ENCODE measurements around the gene ADAM12. TPM values are rescaled to one million over a fixed set of nuclear protein-coding genes. Genes with fewer than 3 reads are reported as not detected.

The ADAM12 gene
- total RNA-seq, 1 donor from 2014 or later: 8.0 TPM

GRCh38 chr10:126124668-126125349, 263.5 kb downstream of the ADAM12 start:
- Histone ChIP-seq H3K36me3 (no peaks in the 10 kb centered on the region), H3K9me3 (ENCODE audit: low read depth) (no peaks in the 10 kb centered on the region), H3K79me2 (ENCODE audit: low read depth) (no peaks in the 10 kb centered on the region), H4K20me1 (ENCODE audit: low read depth) (no peaks in the 10 kb centered on the region), H3K4me1 (peaks cover 7% of the 10 kb centered on the region), H3F3A (ENCODE audit: low read depth) (no peaks in the 10 kb centered on the region), H2AFZ (replicated peaks) (no peak overlapping the region), H3K9ac (no peak overlapping the region), H3K4me3 (no peak overlapping the region), H3K4me2 (no peak overlapping the region), H3K27ac (no peak overlapping the region), H3K27me3 (no peaks in the 10 kb centered on the region)
- peak overlapping the region; percentile 19 for H3K27ac Mint-ChIP-seq
- H3K4me1 Mint-ChIP-seq: peaks cover 19% of the 10 kb centered on the region
- DNase-seq (ENCODE audit: low spot score): no peak
- H3K9me3 Mint-ChIP-seq: peaks cover 2% of the 10 kb centered on the region
- TF ChIP-seq, protein P1, sequence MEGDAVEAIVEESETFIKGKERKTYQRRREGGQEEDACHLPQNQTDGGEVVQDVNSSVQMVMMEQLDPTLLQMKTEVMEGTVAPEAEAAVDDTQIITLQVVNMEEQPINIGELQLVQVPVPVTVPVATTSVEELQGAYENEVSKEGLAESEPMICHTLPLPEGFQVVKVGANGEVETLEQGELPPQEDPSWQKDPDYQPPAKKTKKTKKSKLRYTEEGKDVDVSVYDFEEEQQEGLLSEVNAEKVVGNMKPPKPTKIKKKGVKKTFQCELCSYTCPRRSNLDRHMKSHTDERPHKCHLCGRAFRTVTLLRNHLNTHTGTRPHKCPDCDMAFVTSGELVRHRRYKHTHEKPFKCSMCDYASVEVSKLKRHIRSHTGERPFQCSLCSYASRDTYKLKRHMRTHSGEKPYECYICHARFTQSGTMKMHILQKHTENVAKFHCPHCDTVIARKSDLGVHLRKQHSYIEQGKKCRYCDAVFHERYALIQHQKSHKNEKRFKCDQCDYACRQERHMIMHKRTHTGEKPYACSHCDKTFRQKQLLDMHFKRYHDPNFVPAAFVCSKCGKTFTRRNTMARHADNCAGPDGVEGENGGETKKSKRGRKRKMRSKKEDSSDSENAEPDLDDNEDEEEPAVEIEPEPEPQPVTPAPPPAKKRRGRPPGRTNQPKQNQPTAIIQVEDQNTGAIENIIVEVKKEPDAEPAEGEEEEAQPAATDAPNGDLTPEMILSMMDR (IDR thresholded peaks at IDR 0.05): no peak
- TF ChIP-seq EZH2 (IDR thresholded peaks at IDR 0.05) (no peak), EZH2phosphoT487 (IDR thresholded peaks at IDR 0.05) (no peak)
- H3K4me3 Mint-ChIP-seq: no peak overlapping the region
- peaks cover 11% of the 10 kb centered on the region for H3K27me3 Mint-ChIP-seq (ENCODE audit: insufficient read depth, low read depth)
- no peaks in the 10 kb centered on the region for H3K36me3 Mint-ChIP-seq

GRCh38 chr10:126124046-126124445, 264.2 kb downstream of the ADAM12 start:
- no peaks in the 10 kb centered on the region for H3K79me2 ChIP-seq (ENCODE audit: low read depth)
- peaks cover 7% of the 10 kb centered on the region for H3K4me1 ChIP-seq
- no peaks in the 10 kb centered on the region for H3K27me3 ChIP-seq
- Mint-ChIP-seq H3K27me3 (ENCODE audit: insufficient read depth, low read depth) (peaks cover 11% of the 10 kb centered on the region), H3K4me1 (peaks cover 17% of the 10 kb centered on the region), H3K27ac (peak overlapping the region; percentile 22), H3K9me3 (peaks cover 2% of the 10 kb centered on the region), H3K36me3 (no peaks in the 10 kb centered on the region), H3K4me3 (no peak overlapping the region)
- H3K9ac ChIP-seq: no peak overlapping the region
- H2AFZ ChIP-seq (replicated peaks): peak overlapping the region; percentile 74
- H3K4me2 ChIP-seq: no peak overlapping the region
- no peak for DNase-seq (ENCODE audit: low spot score)
- no peak overlapping the region for H3K4me3 ChIP-seq
- no peaks in the 10 kb centered on the region for H3F3A ChIP-seq (ENCODE audit: low read depth)
- no peak overlapping the region for H3K27ac ChIP-seq
- no peaks in the 10 kb centered on the region for H3K36me3 ChIP-seq
- H4K20me1 ChIP-seq (ENCODE audit: low read depth): no peaks in the 10 kb centered on the region
- TF ChIP-seq, protein P1 (IDR thresholded peaks at IDR 0.05): no peak
- no peak for TF ChIP-seq EZH2 (IDR thresholded peaks at IDR 0.05)
- TF ChIP-seq EZH2phosphoT487 (IDR thresholded peaks at IDR 0.05): no peak
- H3K9me3 ChIP-seq (ENCODE audit: low read depth): no peaks in the 10 kb centered on the region

GRCh38 chr10:126123466-126123865, 264.8 kb downstream of the ADAM12 start:
- no peaks in the 10 kb centered on the region for H3K36me3 ChIP-seq
- H3K79me2 ChIP-seq (ENCODE audit: low read depth): no peaks in the 10 kb centered on the region
- H3K27ac ChIP-seq: no peak overlapping the region
- H3K4me1 ChIP-seq: peaks cover 7% of the 10 kb centered on the region
- DNase-seq (ENCODE audit: low spot score): no peak
- no peaks in the 10 kb centered on the region for H3K9me3 ChIP-seq (ENCODE audit: low read depth)
- peak overlapping the region; percentile 74 for H2AFZ ChIP-seq (replicated peaks)
- H3K9ac ChIP-seq: no peak overlapping the region
- no peaks in the 10 kb centered on the region for H4K20me1 ChIP-seq (ENCODE audit: low read depth)
- H3F3A ChIP-seq (ENCODE audit: low read depth): no peaks in the 10 kb centered on the region
- H3K27me3 ChIP-seq: no peaks in the 10 kb centered on the region
- H3K4me1 Mint-ChIP-seq: peaks cover 17% of the 10 kb centered on the region
- no peak overlapping the region for H3K4me2 ChIP-seq
- H3K27ac Mint-ChIP-seq: peak overlapping the region; percentile 86
- no peaks in the 10 kb centered on the region for H3K36me3 Mint-ChIP-seq
- no peak overlapping the region for H3K4me3 Mint-ChIP-seq
- no peak for TF ChIP-seq EZH2phosphoT487 (IDR thresholded peaks at IDR 0.05)
- TF ChIP-seq EZH2 (IDR thresholded peaks at IDR 0.05): no peak
- TF ChIP-seq, protein P1 (IDR thresholded peaks at IDR 0.05): no peak
- peaks cover 11% of the 10 kb centered on the region for H3K27me3 Mint-ChIP-seq (ENCODE audit: insufficient read depth, low read depth)
- H3K4me3 ChIP-seq: no peak overlapping the region
- H3K9me3 Mint-ChIP-seq: peaks cover 1% of the 10 kb centered on the region
